GM21825 (cell line): Measurements from ENCODE around the gene PPL.
"Not testable (repeated sequence)": the region's sequence is repeated elsewhere in the genome, so short reads cannot be mapped to it uniquely, and the experiment has no call there.

Experiments
- ATAC-seq: cut with Tn5 transposase; IDR thresholded peaks from one replicate; pipeline ENCODE4 v1.9.1; 2021; ENCODE audit warnings: mild to moderate bottlenecking, moderate library complexity; ENCODE audit not compliant: unreplicated experiment

PPL gene

DNA sequence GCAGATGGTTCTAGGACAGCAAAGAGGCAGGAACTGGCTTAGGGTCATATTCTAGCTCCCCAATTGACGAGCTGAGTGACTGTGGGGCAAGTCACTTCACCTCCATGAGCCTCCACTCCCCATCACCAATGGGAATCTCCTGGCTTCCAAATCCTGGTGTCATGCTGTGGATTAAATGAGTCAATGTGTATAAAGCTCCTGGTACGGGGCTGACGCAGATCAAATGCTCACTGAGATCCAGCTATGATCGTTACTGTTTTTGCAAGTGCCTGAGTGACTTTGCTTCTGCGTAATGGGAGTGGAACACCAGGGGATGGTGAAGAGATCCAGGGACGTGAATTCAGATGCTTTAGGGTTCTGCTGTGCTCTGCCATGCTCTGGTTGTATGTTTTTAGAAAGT is 23.6 kb upstream of the PPL start:
- ATAC-seq: no peak

DNA sequence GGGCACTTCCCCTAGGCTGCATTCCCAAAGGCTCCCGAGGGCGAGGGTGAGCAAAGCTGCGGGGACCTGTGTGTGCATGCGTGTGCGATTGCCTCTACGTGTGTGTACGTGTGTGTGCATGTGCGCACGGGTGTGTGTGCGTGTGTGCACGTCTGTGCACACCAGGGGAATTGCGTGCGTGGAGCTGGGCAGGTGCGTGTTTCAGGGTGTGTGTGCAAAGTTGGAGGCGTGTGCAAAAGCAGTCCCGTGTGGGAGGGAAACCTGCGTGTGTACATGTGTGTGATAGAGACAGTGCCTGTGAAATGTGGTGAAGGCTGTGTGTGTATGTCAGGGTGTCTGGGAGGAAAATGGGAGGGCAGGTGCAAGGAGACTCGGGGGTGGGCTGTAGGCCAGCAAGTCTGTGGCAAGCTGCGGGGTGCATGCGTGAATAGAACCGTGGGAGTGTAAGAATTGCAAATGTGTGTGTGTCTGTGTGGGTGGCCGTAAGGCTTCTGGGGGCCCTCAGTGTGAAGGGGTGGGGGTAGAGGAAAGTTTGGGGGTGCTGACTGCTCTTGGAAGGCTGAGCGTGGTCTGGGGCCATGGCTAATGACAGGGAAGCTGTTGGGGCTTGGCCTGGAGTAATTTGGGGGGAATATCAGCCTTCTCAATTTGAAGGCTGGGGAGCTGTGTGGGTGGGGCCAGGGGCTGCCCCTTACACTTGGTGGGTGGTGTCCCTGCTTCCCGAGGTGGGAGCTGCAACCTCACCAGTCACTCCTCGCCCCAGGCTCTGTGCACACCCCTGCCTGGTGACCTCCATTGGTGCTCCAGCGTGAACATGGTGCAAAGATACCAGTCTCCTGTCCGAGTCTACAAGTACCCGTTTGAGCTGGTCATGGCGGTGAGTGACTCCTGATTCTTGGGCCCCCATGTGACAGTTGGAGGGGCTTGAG is 21.8 kb upstream of the PPL start:
- no peak for ATAC-seq

DNA sequence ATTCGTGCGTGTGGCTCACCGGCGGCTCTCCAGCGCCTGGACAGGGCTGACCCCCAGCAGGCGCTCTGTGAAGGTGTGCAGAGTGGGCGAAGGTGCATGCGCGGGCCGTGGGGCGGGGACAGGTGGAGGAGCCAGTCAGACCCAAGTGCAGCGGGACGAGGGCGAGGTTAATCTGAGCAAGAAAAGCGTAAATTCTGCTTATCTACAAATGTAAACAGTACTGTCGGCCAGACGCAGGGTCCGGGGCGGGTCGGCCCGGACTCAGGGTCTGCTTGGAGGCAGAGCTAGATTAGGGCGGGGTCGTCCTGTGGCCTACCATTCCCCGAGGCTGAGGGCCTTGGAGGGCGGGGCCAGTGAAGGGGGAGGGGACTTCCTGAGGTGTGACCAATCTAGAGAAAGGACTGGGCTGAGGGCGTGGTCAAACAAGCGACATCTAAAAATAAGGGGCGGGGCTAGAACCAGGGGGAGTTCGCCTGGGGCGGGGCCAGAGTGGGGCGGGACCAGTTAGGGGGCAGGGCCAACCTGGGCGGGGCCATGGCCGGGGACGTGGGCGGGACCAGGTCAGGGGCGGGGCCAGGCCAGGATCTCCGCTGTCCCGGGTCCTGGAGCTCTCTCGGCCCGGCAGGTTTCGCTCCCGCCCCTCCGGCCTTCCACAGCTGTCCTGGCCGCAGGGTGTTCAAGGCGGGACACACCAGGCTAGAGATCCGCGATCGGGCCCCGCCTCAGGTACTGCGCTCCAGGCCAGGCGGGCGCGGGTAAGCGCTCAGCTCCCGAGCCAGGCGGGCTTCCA is 21.0 kb upstream of the PPL start, which contains the start of gene SEC14L5:
SEC14L5 (plus strand) TSS at position 611 of the 790 bp plus-strand sequence. CDS start 994 bp downstream, outside the sequence.
- peak; percentile 68 for ATAC-seq

DNA sequence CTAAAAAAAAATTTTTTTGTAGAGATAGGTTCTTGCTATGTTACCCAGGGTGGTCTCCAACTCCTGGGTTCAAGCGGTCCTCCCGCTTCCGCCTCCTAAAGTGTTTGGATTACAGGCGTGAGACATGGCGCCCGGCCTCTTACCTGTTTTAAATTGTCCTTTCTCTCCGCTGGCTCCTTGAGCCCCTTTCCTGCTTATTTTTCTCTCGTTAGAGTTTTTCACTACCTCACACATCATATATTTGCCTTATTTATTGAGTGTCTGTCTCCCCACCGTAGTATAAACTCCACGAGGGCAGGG is 20.4 kb upstream of the PPL start:
- no peak for ATAC-seq

DNA sequence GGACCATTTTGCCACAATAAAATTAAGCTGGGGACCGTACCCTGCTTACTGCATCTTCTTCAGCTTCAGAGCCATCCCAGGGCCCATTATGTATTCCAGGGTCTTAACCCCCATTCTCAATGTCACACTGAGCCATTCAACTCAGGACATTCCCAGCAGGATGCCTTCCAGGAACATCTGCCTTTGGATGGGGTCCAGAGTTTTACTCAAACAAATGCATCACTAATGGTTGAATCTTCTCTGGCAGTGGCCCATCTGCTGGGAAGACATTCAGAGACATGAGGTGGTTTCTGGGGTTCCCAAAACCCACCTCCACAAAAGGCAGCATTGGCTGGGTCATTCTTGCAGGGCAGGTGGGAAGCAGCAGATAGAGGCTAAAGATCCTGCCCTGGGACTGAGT is 17.8 kb upstream of the PPL start:
- ATAC-seq: no peak

DNA sequence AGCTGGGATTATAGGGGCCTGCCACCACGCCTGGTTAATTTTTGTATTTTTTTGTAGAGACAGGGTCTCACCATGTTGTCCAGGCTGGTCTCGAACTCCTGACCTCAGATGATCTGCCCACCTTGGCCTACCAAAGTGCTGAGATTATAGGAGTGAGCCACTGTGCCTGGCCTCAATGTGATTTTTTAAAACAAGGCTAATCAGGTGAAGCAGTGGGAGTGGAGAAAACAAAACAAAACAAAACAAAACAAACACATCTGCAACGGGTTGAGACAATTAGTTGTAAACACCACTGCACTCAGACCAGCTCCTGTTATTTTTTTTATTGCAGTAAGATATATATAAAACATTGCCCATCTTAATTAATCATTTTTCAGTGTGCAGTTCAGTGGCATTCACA is 14.6 kb upstream of the PPL start:
- ATAC-seq: not testable (repeated sequence)

DNA sequence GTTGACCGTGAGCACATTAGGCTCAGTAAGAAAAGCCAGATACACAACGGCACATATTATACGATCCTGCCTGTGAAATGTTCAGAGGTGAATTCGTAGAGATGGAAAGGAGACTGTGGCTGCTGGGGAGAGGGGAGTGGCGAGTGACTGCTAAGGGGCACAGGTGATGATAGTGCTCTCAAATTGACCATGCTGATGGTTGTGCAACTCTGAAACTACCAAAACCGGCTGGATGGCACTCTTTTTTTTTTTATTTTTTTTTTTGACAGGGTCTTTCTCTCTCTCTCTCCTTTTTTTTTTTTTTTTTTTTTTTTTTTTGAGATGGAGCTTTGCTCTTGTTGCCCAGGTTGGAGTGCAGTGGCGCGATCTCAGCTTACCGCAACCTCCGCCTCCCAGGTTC is 13.0 kb upstream of the PPL start:
- no peak for ATAC-seq

DNA sequence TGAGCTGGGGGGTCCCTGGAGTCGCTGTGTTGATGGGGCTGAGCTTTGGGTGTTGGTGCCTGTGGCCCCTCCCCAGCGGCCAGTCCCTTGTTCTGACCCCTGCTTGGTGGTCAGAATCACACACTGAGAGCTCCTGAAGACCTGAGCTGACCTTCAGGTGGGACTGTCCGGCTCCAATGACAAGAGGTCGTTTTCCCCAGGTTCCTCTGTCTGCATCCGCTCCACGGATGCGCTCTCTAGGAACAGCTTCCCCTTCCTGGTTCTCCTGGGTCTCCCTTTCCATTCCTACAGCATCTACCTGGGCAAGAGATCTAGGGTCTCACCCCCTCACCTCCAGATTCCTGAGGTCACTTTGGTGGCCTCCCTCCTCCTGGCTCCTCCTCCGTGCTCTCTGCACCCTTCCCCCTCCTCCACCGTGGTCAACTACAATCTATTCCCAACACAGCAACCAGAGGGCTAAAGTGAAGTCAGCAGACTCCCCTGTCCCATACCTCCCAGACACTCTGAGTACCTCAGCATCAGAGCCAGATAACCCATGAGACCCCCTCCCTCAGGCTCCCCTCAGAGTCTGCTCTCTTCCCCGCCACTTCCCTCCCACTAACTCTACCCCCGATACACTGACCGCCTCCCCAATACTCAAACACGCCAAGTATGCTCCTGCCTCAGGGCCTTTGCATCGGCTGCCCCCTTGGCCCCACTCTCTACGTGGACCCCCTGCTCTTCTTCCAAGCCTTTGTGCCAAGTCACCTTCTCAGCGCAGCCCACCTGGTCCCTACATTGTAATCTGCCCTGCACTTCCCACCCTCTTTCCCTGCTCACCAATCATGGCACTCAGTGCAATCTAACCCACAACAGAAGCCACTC is 12.2 kb upstream of the PPL start:
- ATAC-seq: no peak

DNA sequence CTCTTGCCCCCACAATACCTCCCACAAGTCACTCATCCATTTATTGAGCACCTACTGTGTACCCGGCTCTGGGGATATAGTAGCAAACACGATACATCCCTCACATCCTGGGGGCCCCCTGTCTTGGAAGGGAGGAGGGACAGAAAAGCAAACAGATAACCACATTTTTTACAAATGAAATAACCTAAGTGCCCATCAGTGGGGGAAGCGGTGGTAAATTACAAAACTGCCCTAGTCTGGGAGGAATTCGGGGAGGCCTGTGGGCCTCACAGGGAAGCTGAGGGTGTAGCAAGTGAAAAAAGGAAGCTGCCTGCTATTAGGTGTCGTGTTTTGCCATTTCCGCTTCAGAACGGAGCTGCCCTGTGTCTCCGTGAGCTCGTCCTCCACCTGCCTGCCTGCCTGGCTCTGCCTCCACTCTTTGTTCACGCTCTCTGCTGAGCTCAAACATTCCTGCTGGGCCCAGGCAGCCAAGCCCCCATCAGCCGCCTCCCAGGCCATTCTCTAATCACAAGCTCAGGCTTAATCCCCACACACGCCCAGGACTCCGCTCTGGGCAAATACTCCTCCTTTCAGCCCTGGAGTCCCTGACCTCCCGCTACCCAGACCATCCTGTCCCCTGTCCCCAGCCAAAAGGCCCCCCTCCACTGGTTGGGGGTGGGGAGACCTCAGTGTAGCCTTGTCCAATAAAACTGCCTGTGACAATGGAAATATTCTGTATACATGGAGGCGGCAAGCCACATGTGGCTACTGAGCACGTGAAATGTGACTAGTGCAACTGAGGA is 11.0 kb upstream of the PPL start:
- no peak for ATAC-seq

DNA sequence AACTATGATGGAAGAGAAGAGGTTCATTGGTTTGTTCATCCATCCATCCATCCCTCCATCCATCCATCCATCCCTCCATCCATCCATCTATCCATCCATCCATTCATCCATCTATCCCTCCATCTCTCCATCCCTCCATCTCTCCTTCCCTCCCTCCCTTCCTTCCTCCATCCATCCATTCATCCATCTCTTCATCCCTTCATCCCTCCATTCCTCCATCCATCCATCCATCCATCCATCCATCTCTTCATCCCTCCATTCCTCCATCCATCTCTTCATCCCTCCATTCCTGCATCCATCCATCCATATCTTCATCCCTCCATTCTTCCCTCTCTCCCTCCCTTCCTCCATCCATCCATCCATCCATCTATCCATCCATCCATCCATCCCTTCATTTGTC is 10.0 kb upstream of the PPL start:
- no peak for ATAC-seq

DNA sequence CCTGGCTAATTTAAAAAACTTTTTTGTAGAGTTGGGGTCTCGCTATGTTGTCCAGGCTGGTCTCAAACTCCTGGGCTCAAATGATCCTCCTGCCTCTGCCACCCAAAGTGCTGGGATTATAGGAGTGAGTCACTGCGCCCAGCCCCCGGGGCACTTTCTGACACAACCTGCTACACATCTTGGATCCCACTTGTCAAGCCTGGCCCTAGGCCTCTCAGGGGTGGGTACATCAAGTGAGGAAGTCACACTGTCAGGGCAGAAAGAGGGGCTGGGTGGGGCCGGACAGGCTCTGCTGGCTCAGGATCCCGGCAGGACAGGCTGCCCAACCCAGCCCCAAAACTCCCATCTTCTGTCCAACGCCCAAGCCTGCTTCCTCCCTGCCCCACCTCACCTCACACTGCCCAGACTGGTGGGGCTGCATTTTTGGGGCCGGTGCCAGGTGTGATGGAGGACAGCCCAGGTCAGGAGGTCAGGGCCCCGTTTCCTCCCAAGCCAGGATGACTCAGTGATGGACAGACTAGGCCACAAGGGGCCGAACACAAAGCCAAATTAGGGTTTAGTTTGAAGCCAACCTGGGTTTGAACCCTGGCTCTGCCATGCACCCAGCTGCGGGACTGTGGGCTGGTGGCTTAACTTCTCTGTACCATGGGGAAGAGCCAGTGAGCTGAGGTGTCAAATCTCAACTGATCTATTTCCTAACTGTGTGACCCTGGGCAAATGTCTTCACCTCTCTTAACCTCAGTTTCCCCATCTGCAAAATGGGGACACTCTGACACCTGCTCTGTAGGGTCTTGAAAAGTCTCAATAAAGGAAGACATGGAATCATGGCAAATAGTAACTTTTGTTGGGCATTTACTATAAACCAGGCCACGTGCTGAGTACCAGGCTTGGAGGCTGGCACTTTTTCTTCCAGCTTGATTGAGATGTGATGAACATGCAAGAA is 8.9 kb upstream of the PPL start:
- ATAC-seq: no peak

DNA sequence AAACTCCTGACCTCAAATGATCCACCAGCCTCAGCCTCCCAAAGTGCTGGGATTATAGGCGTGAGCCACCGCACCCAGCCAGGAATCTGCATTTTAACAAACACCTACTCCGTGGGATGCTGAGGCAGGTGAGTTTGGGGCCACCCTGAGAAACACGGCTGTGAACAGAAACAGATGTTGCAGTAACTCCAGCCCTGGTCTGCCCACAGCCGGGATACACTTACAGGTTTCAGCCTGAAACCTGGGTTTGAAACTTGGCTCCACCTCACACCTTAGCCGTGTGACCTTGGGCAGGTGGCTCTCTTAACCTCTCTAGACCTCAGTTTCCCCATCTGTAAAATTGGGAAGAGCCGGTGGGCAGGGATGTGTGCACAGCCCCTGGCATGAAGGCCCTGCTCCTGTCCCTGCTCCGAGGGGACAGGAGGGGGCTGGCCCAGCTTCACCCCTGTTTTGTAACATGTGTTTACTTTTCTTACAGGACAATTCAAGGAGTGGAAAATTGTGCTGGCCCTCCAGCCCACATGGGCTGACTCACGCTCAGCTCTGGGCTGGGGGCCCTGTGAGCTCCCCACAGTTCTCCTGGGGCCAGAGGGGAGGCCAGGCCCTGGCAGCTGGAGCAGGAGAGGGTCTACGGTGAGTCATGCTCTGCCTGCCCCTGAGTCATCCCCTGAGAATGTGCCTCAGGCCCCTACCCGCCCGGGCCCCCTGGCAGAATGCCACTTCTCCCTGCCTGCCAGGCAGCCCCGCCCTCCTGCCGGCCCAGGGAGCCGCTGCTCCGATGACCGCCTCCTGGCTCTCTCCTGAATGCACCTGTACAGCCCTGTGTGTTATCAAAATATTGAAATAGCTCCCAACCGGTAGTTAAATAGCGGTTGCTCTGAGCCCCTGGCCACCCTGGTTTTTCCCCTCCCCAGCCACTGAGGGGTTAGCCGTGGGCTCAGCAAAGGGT is 7.7 kb upstream of the PPL start:
- ATAC-seq: no peak

DNA sequence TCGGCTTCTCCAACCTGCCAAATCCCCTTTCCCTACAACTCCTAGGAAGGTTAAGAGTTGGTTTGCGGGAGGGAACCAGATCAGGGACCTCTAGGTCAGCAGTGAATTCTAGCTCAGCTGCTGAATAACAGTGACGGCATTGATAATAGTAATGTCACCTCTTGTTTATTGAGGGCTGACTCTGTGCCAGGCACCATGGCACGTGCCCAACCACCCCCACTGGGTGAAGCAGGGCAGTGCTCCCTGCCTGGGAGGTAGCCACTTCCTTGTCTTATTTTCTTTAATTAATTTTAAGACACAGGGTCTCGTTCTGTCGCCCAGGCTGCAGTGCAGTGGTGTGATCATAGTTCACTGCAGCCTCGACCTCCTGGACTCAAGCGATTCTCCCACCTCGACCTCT is 5.5 kb upstream of the PPL start:
- ATAC-seq: no peak

DNA sequence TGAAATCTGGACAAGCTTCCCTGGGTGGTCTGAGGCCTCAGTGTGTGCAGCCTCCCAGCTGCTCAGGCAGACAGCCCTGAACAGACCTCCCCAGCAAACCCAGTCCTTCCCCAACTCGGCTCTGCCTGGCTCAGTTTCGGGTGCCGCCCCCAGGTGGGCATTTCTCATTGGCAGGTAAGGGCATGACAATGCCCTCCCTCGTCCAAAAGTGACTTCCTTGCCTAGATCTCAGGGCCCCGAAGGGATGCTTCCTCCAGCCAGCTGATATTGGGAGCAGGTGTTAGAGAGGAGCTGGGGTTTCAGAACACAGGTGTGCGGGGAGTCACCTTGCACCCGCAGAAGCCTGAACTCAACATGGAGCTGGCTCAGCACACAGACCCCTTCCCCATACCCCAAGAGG is 3.8 kb upstream of the PPL start:
- ATAC-seq: no peak

DNA sequence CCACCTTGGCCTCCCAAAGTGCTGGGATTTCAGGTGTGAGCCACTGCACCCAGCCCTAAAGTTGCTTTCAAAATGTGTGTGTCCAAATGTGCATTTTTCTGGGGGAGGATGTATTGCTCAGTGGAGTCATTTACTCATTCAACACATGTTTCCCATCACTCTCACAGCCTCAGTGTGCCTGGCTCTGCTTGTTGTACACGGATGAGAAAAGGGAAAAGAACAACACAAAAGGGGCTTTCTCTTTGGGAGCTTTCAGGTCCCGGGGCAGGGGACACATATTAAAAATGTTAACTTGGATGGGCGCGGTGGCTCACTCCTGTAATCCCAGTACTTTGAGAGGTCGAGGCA is 1.7 kb upstream of the PPL start:
- no peak for ATAC-seq

DNA sequence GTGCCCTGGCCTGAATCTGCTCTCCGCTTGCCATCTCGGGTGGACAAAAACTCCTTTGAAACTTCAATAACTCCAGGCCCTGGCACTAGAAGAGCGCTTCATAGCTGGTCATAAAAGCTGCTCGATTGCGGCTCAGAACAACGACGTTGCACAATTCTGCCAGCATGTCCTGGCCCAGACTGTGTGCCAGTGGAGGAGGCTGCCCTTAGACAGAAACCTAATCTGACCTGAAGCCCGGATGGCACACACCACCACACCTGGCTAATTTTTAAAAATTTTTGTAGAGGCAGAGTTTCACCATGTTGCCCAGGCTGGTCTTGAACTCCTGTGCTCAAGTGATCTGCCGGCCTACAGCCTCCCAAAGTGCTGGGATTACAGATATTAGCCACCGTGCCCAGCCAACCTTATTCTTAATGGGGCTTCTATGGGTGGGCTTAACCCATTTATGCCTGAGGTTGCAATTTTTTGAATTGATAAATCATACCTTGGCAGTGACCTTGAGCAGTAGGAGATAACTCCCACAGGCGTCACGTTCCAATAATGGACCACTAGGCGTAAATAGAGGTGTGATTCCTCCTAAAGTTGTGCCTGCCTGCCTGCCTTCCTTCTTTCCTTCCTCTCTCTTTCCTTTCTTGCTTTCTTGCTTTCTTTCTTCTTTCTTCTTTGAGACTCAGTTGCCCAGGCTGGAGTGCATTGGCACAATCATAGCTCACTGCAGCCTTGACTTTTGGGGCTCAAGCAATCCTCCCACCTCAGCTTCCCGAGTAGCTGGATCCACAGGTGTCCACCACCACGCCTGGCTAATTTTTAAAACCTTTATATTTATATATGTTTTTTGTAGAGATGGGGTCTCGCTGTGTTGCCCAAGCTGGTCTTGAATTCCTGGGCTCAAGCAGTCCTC is 1.1 kb upstream of the PPL start:
- ATAC-seq: no peak
